Measurements from ENCODE around the gene MMADHC.

MMADHC gene

DNA sequence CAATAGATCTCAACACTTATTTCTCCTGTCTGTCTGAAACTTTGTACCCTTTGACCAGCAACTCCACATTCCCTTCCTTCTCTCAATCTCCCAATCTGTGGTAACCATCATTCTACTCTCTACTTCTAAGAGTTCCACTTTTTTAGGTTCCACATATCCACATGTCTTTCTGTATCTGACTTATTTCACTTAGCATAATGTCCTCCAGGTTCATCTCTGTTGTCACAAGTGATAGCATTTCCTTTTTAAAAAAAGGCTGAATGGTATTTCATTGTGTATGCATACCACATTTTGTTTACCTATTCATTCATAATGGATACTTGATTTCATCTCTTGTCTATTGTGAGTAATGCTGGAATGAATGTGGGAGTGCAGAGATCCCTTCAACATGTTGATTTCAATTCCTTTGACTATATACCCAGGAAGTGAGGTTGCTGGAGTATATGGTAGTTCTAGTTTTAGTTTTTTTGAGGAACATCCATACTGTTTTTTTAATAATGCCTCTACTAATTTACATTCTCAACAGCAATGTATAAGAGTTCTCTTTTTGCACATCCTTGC is 18.8 kb upstream of the MMADHC start:
- TF ChIP-seq SPI1 (IDR thresholded peaks at IDR 0.05; ENCODE audit: borderline replicate concordance, low read depth): no peak
- TF ChIP-seq, protein P1, sequence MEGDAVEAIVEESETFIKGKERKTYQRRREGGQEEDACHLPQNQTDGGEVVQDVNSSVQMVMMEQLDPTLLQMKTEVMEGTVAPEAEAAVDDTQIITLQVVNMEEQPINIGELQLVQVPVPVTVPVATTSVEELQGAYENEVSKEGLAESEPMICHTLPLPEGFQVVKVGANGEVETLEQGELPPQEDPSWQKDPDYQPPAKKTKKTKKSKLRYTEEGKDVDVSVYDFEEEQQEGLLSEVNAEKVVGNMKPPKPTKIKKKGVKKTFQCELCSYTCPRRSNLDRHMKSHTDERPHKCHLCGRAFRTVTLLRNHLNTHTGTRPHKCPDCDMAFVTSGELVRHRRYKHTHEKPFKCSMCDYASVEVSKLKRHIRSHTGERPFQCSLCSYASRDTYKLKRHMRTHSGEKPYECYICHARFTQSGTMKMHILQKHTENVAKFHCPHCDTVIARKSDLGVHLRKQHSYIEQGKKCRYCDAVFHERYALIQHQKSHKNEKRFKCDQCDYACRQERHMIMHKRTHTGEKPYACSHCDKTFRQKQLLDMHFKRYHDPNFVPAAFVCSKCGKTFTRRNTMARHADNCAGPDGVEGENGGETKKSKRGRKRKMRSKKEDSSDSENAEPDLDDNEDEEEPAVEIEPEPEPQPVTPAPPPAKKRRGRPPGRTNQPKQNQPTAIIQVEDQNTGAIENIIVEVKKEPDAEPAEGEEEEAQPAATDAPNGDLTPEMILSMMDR (IDR thresholded peaks at IDR 0.05; ENCODE audit: insufficient read depth, low read length): no peak
- no peak for TF ChIP-seq GABPA (IDR thresholded peaks at IDR 0.05; ENCODE audit: low read depth)
- no peak for TF ChIP-seq POLR2AphosphoS5 (IDR thresholded peaks at IDR 0.05; ENCODE audit: low read depth)
- TF ChIP-seq, protein P2, sequence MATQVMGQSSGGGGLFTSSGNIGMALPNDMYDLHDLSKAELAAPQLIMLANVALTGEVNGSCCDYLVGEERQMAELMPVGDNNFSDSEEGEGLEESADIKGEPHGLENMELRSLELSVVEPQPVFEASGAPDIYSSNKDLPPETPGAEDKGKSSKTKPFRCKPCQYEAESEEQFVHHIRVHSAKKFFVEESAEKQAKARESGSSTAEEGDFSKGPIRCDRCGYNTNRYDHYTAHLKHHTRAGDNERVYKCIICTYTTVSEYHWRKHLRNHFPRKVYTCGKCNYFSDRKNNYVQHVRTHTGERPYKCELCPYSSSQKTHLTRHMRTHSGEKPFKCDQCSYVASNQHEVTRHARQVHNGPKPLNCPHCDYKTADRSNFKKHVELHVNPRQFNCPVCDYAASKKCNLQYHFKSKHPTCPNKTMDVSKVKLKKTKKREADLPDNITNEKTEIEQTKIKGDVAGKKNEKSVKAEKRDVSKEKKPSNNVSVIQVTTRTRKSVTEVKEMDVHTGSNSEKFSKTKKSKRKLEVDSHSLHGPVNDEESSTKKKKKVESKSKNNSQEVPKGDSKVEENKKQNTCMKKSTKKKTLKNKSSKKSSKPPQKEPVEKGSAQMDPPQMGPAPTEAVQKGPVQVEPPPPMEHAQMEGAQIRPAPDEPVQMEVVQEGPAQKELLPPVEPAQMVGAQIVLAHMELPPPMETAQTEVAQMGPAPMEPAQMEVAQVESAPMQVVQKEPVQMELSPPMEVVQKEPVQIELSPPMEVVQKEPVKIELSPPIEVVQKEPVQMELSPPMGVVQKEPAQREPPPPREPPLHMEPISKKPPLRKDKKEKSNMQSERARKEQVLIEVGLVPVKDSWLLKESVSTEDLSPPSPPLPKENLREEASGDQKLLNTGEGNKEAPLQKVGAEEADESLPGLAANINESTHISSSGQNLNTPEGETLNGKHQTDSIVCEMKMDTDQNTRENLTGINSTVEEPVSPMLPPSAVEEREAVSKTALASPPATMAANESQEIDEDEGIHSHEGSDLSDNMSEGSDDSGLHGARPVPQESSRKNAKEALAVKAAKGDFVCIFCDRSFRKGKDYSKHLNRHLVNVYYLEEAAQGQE (IDR thresholded peaks at IDR 0.05; ENCODE audit: insufficient replicate concordance, low read depth): no peak
- Histone ChIP-seq H3K27ac (replicated peaks) (no peak overlapping the region), H3K4me3 (replicated peaks; ENCODE audit: insufficient read depth, low read length) (no peak overlapping the region), H3K27me3 (ENCODE audit: insufficient read depth, poor library complexity, severe bottlenecking) (peaks cover 8% of the 10 kb centered on the region)
- DNase-seq (ENCODE audit: low read depth in 1 of 2, low spot score in 1 of 2): no peak

DNA sequence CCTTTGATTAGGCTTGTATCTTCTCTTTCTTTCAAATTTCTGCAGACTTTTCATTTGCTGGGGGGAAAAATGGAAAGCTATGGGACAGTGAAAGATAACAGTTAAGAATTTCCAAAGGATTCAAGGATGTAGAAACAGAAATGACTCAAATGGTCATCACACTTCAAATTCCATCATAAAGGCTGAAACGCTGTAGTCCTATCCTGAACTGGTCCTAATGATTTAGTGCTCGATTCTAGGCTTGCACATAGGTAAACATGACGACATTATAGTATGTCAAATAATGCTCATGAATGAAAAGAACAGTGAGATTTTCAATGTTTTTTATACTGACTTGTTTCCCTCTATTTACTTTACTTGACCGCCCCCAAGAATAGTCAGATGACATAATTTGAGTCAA is 15.7 kb upstream of the MMADHC start:
- TF ChIP-seq SPI1 (IDR thresholded peaks at IDR 0.05; ENCODE audit: borderline replicate concordance, low read depth) (no peak), POLR2AphosphoS5 (IDR thresholded peaks at IDR 0.05; ENCODE audit: low read depth) (no peak), GABPA (IDR thresholded peaks at IDR 0.05; ENCODE audit: low read depth) (no peak)
- TF ChIP-seq, protein P1 (IDR thresholded peaks at IDR 0.05; ENCODE audit: insufficient read depth, low read length): no peak
- TF ChIP-seq, protein P2 (IDR thresholded peaks at IDR 0.05; ENCODE audit: insufficient replicate concordance, low read depth): no peak
- Histone ChIP-seq H3K27me3 (ENCODE audit: insufficient read depth, poor library complexity, severe bottlenecking) (peaks cover 5% of the 10 kb centered on the region), H3K27ac (replicated peaks) (no peak overlapping the region), H3K4me3 (replicated peaks; ENCODE audit: insufficient read depth, low read length) (no peak overlapping the region)
- DNase-seq (ENCODE audit: low read depth in 1 of 2, low spot score in 1 of 2): no peak

DNA sequence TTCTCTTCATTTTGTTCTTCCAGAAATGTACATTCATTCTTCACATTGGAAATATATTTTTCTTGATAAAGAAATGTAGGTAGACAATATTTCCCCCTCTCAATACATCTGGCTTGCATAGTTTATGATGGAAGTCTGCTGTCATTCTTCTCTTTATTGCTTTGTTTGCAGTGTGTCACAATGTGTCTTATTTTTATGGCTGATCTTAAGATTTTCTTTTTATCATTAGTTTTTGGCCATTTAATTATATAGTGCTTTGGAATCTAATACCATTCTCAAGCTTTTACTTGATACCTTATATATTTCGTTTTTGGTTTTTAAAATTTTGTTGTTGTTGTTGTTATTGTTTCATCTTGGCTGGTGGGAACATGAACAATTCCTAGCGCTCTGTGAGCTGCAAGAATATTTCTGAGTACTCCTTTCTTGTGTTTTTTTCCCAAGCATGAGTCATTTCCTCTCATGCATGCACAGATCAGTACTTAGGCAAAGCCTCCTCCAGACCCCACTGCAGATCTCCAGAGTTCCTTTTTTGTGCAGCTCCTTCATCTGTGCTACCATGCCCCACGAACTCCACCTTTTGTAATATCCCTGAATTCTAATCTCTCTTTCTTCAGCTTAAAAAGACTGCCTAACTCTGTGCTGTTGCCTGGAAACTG is 13.7 kb upstream of the MMADHC start:
- DNase-seq (ENCODE audit: low read depth in 1 of 2, low spot score in 1 of 2): peak in 1 of 2 experiments; percentile 18
- TF ChIP-seq GABPA (IDR thresholded peaks at IDR 0.05; ENCODE audit: low read depth) (no peak), SPI1 (IDR thresholded peaks at IDR 0.05; ENCODE audit: borderline replicate concordance, low read depth) (peak; percentile 28; the same call in 1 of the 2 replicates)
- peaks cover 5% of the 10 kb centered on the region for H3K27me3 ChIP-seq (ENCODE audit: insufficient read depth, poor library complexity, severe bottlenecking)
- no peak overlapping the region for H3K4me3 ChIP-seq (replicated peaks; ENCODE audit: insufficient read depth, low read length)
- H3K27ac ChIP-seq (replicated peaks): no peak overlapping the region

DNA sequence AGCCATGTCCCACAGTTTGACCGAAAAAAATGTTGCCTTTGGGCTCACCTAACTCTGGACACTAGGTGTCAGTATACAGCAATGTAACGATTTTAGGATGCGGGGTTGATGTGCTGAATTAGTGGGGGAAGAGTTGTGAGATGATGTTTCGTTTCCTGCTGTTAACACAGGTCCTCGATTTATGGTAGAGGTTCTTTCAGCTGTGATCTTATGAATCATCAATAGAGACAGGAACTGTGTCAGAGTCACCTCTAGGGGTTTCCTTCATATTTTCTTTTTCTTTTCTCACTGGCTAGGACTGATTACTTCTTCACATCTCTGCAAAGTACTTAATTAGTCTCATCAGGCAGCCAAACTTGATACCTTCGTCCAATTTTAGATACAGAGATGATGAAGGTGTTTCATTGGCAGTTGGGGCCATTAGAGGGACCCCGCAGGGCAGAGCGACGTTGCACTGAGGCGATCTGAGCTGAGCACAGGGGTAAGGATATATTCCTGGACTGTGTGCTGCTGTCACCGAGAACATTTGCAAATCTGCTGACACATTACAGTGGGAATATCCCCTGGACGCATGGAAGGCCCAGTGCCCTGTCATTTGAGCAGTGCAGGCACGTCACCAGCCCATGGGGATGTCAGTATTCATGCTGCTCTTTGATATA is 10.2 kb upstream of the MMADHC start:
- H3K4me3 ChIP-seq (replicated peaks; ENCODE audit: insufficient read depth, low read length): no peak overlapping the region
- H3K27me3 ChIP-seq (ENCODE audit: insufficient read depth, poor library complexity, severe bottlenecking): no peaks in the 10 kb centered on the region
- peak; percentile 41 to 52 for DNase-seq (ENCODE audit: low read depth in 1 of 2, low spot score in 1 of 2)
- H3K27ac ChIP-seq (replicated peaks): no peak overlapping the region
- TF ChIP-seq GABPA (IDR thresholded peaks at IDR 0.05; ENCODE audit: low read depth) (no peak), SPI1 (IDR thresholded peaks at IDR 0.05; ENCODE audit: borderline replicate concordance, low read depth) (no peak), POLR2AphosphoS5 (IDR thresholded peaks at IDR 0.05; ENCODE audit: low read depth) (no peak)
- TF ChIP-seq, protein P2 (IDR thresholded peaks at IDR 0.05; ENCODE audit: insufficient replicate concordance, low read depth): no peak
- TF ChIP-seq, protein P1 (IDR thresholded peaks at IDR 0.05; ENCODE audit: insufficient read depth, low read length): peak; percentile 74
